ENCODE results near the gene KCNJ12.

The KCNJ12 gene

GRCh38 chr17:21388066-21388465 lies 11.9 kb downstream of the KCNJ12 start:
- no peak for DNase-seq (ENCODE audit: extremely low read depth, insufficient read length)
- Histone ChIP-seq H3K27me3 (replicated peaks; ENCODE audit: control insufficient read depth, insufficient read depth, low read length) (no peaks in the 10 kb centered on the region), H3K36me3 (ENCODE audit: control insufficient read depth, insufficient read depth, low read length) (no peaks in the 10 kb centered on the region), H3K4me3 (replicated peaks; ENCODE audit: low read depth, low read length) (no peak overlapping the region)
- TF ChIP-seq CTCF (IDR thresholded peaks at IDR 0.05; ENCODE audit: insufficient read depth, low read length, poor library complexity, severe bottlenecking): no peak

GRCh38 chr17:21388944-21389343 lies 12.8 kb downstream of the KCNJ12 start:
- no peak for DNase-seq (ENCODE audit: extremely low read depth, insufficient read length)
- Histone ChIP-seq H3K27me3 (replicated peaks; ENCODE audit: control insufficient read depth, insufficient read depth, low read length) (no peaks in the 10 kb centered on the region; the same call in 1 of the 2 replicates), H3K36me3 (ENCODE audit: control insufficient read depth, insufficient read depth, low read length) (no peaks in the 10 kb centered on the region), H3K4me3 (replicated peaks; ENCODE audit: low read depth, low read length) (no peak overlapping the region)
- no peak for TF ChIP-seq CTCF (IDR thresholded peaks at IDR 0.05; ENCODE audit: insufficient read depth, low read length, poor library complexity, severe bottlenecking)

DNA sequence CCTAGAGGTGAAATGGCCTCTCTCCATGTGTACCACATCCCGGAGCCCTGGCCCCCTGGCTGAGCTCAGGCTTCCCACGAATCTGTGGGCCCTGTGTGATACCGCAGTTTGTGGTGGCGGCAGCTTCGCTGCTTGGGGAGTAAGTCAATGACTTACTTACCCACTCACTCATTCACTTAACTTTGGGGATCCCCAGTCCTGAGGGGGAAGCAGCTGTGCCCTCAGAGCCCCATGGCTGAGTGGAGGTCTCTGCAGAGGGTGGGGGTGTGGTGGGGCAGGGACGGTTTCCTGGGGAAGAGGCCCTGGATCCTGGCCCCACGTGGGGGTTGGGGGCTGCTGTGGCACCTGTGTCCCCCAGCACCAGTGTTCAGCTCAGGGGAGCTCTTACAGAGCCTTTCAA lies 13.2 kb downstream of the KCNJ12 start:
- no peak for TF ChIP-seq CTCF (IDR thresholded peaks at IDR 0.05; ENCODE audit: insufficient read depth, low read length, poor library complexity, severe bottlenecking)
- Histone ChIP-seq H3K27me3 (replicated peaks; ENCODE audit: control insufficient read depth, insufficient read depth, low read length) (no peaks in the 10 kb centered on the region; the same call in 1 of the 2 replicates), H3K36me3 (ENCODE audit: control insufficient read depth, insufficient read depth, low read length) (no peaks in the 10 kb centered on the region), H3K4me3 (replicated peaks; ENCODE audit: low read depth, low read length) (no peak overlapping the region)
- DNase-seq (ENCODE audit: extremely low read depth, insufficient read length): no peak

DNA sequence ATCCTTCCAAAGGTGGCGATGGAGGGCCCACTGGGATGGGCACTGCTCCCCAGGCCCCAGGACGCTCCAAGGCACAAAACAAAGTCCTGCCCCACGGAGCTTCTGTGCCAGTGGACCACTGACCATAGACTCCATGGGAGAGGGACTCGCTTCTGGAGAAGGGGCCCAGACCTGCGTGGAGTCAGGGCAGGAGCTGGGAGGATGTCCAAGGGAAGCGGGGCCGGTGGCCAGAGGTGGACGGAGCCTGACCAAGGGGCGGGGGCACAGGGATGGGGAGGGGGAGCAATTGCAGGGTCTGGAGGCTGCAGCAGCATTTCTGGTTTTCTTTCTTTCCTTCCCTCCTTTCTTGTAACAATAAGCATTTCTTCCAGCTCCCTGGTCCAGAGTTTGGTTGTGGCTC lies 14.1 kb downstream of the KCNJ12 start:
- Histone ChIP-seq H3K4me3 (replicated peaks; ENCODE audit: low read depth, low read length) (no peak overlapping the region), H3K27me3 (replicated peaks; ENCODE audit: control insufficient read depth, insufficient read depth, low read length) (no peaks in the 10 kb centered on the region; the same call in 1 of the 2 replicates), H3K36me3 (ENCODE audit: control insufficient read depth, insufficient read depth, low read length) (no peaks in the 10 kb centered on the region)
- no peak for TF ChIP-seq CTCF (IDR thresholded peaks at IDR 0.05; ENCODE audit: insufficient read depth, low read length, poor library complexity, severe bottlenecking)
- no peak for DNase-seq (ENCODE audit: extremely low read depth, insufficient read length)

GRCh38 chr17:21392266-21392665 lies 16.1 kb downstream of the KCNJ12 start:
- no peak for TF ChIP-seq CTCF (IDR thresholded peaks at IDR 0.05; ENCODE audit: insufficient read depth, low read length, poor library complexity, severe bottlenecking)
- DNase-seq (ENCODE audit: extremely low read depth, insufficient read length): no peak

GRCh38 chr17:21394265-21394664 lies 18.1 kb downstream of the KCNJ12 start:
- DNase-seq (ENCODE audit: extremely low read depth, insufficient read length): no peak
- no peaks in the 10 kb centered on the region; the same call in 1 of the 2 replicates for H3K27me3 ChIP-seq (replicated peaks; ENCODE audit: control insufficient read depth, insufficient read depth, low read length)
- no peak for TF ChIP-seq CTCF (IDR thresholded peaks at IDR 0.05; ENCODE audit: insufficient read depth, low read length, poor library complexity, severe bottlenecking)
- H3K36me3 ChIP-seq (ENCODE audit: control insufficient read depth, insufficient read depth, low read length): no peaks in the 10 kb centered on the region
- H3K4me3 ChIP-seq (replicated peaks; ENCODE audit: low read depth, low read length): no peak overlapping the region

More at GRCh38 chr17:21392266-21392665, 16.1 kb downstream of the KCNJ12 start:
- no peaks in the 10 kb centered on the region for H3K36me3 ChIP-seq (ENCODE audit: control insufficient read depth, insufficient read depth, low read length)
- no peaks in the 10 kb centered on the region; the same call in 1 of the 2 replicates for H3K27me3 ChIP-seq (replicated peaks; ENCODE audit: control insufficient read depth, insufficient read depth, low read length)
- no peak overlapping the region for H3K4me3 ChIP-seq (replicated peaks; ENCODE audit: low read depth, low read length)

Data from GM06990 (cell line).